ENCODE results near the gene WDR93.

WDR93 gene

GRCh38 chr15:89775815-89776214 is 85.2 kb downstream of the WDR93 start:
- Histone ChIP-seq H3K4me3 (ENCODE audit: low read depth in 1 of 2, low read length in 1 of 2) (peak overlapping the region; percentile 40 to 74), H3K9me3 (no peaks in the 10 kb centered on the region), H3K27me3 (peaks cover 24% of the 10 kb centered on the region), H3K27ac (no peak overlapping the region), H3K4me1 (ENCODE audit: control insufficient read depth in 1 of 2, insufficient read depth in 1 of 2, low read depth in 1 of 2, low read length in 1 of 2) (peaks cover 17 to 23% of the 10 kb centered on the region in 2 experiments), H3K36me3 (no peaks in the 10 kb centered on the region)
- TF ChIP-seq CTCF (IDR thresholded peaks at IDR 0.05), result no peak

- TF ChIP-seq CTCF (IDR thresholded peaks at IDR 0.05), result peak; percentile 50
- Histone ChIP-seq H3K9me3 (no peaks in the 10 kb centered on the region), H3K4me3 (ENCODE audit: low read depth in 1 of 2, low read length in 1 of 2) (peak within 1 kb of the TSS; percentile 40 to 74), H3K27ac (peak within 1 kb of the TSS; percentile 29), H3K36me3 (no peaks in the 10 kb centered on the region), H3K4me1 (ENCODE audit: control insufficient read depth in 1 of 2, insufficient read depth in 1 of 2, low read depth in 1 of 2, low read length in 1 of 2) (peaks cover 23 to 29% of the 10 kb centered on the region in 2 experiments), H3K27me3 (peaks cover 24% of the 10 kb centered on the region)
These were observed 85.9 kb downstream of the WDR93 start, which contains the start of gene MESP2 for GRCh38 chr15:89776274-89777072. Gene MESP2 (plus strand): TSS chr15:89776332. CDS start chr15:89776358, 26 bp downstream.

DNA sequence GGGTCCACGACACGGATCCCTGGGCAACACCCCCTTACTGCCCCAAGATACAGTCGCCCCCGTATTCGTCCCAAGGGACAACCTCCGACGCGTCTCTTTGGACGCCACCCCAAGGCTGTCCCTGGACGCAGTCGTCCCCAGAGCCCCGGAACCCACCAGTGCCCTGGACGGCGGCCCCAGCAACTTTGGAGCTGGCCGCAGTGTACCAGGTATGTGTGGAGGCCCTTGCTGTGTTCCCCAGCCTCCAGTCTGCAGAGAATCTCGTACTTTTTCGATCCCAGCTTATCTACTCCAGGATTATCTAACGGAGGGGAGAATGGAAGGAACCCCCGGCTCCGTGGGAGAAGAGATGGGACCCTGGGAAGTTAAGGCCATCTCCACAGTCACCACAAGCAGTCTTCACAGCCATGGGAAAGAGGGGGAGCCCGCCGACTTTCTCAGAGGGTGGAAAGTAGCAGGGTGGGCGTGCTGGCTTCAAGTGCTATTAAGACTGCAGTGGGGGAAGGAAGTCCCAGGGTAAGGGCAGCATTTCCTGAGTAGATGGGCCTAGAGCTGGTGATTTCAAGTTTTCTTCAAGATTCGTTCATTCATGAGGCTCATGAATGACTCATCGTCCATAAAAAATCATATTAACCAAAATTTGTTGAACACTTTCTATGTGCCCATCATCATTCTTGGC is 86.6 kb downstream of the WDR93 start:
- no peak for TF ChIP-seq CTCF (IDR thresholded peaks at IDR 0.05)
- peaks cover 24% of the 10 kb centered on the region for H3K27me3 ChIP-seq
- no peak overlapping the region for H3K27ac ChIP-seq
- H3K4me1 ChIP-seq (ENCODE audit: control insufficient read depth in 1 of 2, insufficient read depth in 1 of 2, low read depth in 1 of 2, low read length in 1 of 2), result peaks cover 29 to 31% of the 10 kb centered on the region in 2 experiments
- no peaks in the 10 kb centered on the region for H3K9me3 ChIP-seq
- no peaks in the 10 kb centered on the region for H3K36me3 ChIP-seq
- peak overlapping the region; percentile 40 to 74 for H3K4me3 ChIP-seq (ENCODE audit: low read depth in 1 of 2, low read length in 1 of 2)

DNA sequence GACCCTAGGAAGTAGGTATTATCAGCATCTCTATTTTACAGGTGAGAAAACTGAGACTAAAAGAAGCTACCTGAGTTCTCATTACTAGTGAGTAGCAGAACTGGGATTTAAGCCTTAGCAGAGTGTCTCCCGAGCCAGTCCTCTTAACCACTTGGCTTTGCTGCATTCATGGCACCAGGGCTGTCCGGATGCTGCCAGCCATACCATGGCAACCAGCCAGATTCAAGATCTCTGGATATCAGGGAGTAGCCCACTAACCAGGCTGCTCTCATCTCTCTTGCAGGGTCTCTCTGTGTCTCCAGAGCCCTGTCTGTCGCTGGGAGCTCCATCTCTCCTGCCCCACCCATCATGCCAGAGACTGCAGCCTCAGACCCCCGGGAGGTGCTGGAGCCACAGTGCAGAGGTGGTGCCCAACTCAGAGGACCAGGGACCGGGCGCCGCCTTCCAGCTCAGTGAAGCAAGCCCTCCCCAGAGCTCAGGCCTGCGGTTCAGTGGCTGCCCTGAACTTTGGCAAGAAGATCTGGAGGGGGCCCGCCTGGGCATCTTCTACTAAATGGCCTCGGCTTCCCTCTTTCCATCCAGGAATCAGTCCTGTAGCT is 87.3 kb downstream of the WDR93 start:
- Histone ChIP-seq H3K27me3 (peaks cover 24% of the 10 kb centered on the region), H3K27ac (no peak overlapping the region), H3K9me3 (no peaks in the 10 kb centered on the region), H3K4me3 (ENCODE audit: low read depth in 1 of 2, low read length in 1 of 2) (no peak overlapping the region), H3K4me1 (ENCODE audit: control insufficient read depth in 1 of 2, insufficient read depth in 1 of 2, low read depth in 1 of 2, low read length in 1 of 2) (peaks cover 29 to 31% of the 10 kb centered on the region in 2 experiments), H3K36me3 (no peaks in the 10 kb centered on the region)
- TF ChIP-seq CTCF (IDR thresholded peaks at IDR 0.05), result no peak

GRCh38 chr15:89778861-89779260 is 88.2 kb downstream of the WDR93 start:
- Histone ChIP-seq H3K36me3 (peaks cover 3% of the 10 kb centered on the region), H3K27me3 (peaks cover 24% of the 10 kb centered on the region), H3K9me3 (no peaks in the 10 kb centered on the region), H3K4me3 (ENCODE audit: low read depth in 1 of 2, low read length in 1 of 2) (no peak overlapping the region), H3K4me1 (ENCODE audit: control insufficient read depth in 1 of 2, insufficient read depth in 1 of 2, low read depth in 1 of 2, low read length in 1 of 2) (peaks cover 29 to 31% of the 10 kb centered on the region in 2 experiments), H3K27ac (no peak overlapping the region)
- TF ChIP-seq CTCF (IDR thresholded peaks at IDR 0.05), result no peak

All from neutrophil (primary cell).